ENCODE results near the gene SMARCC2. TPM values are rescaled to one million over a fixed set of nuclear protein-coding genes. Genes with fewer than 3 reads are reported as not detected.

Gene SMARCC2
- total RNA-seq, 1 experiment from 2014 or later, result 99.7 TPM

GRCh38 chr12:56221232-56221756 is 32.0 kb upstream of the SMARCC2 start:
- RAD21 ChIA-PET (ENCODE audit: low non-redundant PET in 1 of 2, low total read pairs in 2 of 2, uncharacterized antibody in 2 of 2, unreplicated experiment in 2 of 2), result no interaction called here
- H3K4me1 ChIP-seq (ENCODE audit: control insufficient read depth in 1 of 2, insufficient read depth in 2 of 2, low read length in 2 of 2), result peaks cover 8 to 35% of the 10 kb centered on the region in 2 experiments; a peak in 3 of 4 replicates
- H3K79me2 ChIP-seq (ENCODE audit: insufficient read depth, low read length), result peaks cover 15% of the 10 kb centered on the region
- H3K4me2 ChIP-seq (ENCODE audit: low read length), result peak overlapping the region; percentile 94
- TF ChIP-seq YY1 (IDR thresholded peaks at IDR 0.05; ENCODE audit: extremely low read depth, insufficient replicate concordance, low read depth, low read length) (no peak), ZBTB33 (IDR thresholded peaks at IDR 0.05; ENCODE audit: extremely low read depth, insufficient replicate concordance, low read length) (no peak), EGR1 (IDR thresholded peaks at IDR 0.05; ENCODE audit: low read depth) (no peak), ATF3 (IDR thresholded peaks at IDR 0.05) (no peak)
- POLR2A ChIA-PET, result interaction anchor here (0.8 to 2.5 kb wide), 16 partner anchors 12 to 504 kb away, joined by 3 to 13 read pairs (median 4); partner anchors contain the start of genes ANKRD52, CNPY2, COQ10A and ESYT1
- no peaks in the 10 kb centered on the region for H3K27me3 ChIP-seq (ENCODE audit: insufficient read depth, low read length)
- peak; percentile 1 for ATAC-seq
- peak overlapping the region; percentile 83 for H3K9ac ChIP-seq (ENCODE audit: low read length)
- CTCF ChIA-PET, result interaction anchor here (1.1 to 2.6 kb wide), 8 partner anchors 10 to 483 kb away, joined by 3 to 16 read pairs (median 8); partner anchors contain the start of genes SMARCC2 and ZC3H10
- peak overlapping the region; percentile 35 for H2AFZ ChIP-seq (ENCODE audit: low read depth, low read length, poor library complexity, severe bottlenecking)
- peak overlapping the region; percentile 91 to 92 for H3K4me3 ChIP-seq (replicated peaks in 1 of 2; ENCODE audit: low read depth in 1 of 2, low read length in 2 of 2)
- no peaks in the 10 kb centered on the region for H3K9me3 ChIP-seq (ENCODE audit: control insufficient read depth in 1 of 2, insufficient read depth in 1 of 2, low read depth in 1 of 2, low read length in 2 of 2)
- peaks cover 3% of the 10 kb centered on the region in 2 experiments; a peak in 3 of 4 replicates for H3K36me3 ChIP-seq (ENCODE audit: control insufficient read depth in 1 of 2, insufficient read depth in 2 of 2, low read length in 2 of 2)
- no peaks in the 10 kb centered on the region for H4K20me1 ChIP-seq (ENCODE audit: insufficient read depth)
- no peak for DNase-seq (ENCODE audit: low read depth, low spot score)
- intact Hi-C loops (cut with micrococcal nuclease), result loop anchor here (5.0 kb wide), 1 partner anchor 36 kb away; the partner anchor contains the start of gene ANKRD52
- peak overlapping the region; percentile 82 for H3K27ac ChIP-seq (ENCODE audit: low read depth, low read length)
- TSS peak; percentile 89 for BruUV-seq (replicated peaks)
- H3K9me2 ChIP-seq (ENCODE audit: insufficient read depth), result no peaks in the 10 kb centered on the region
